Activated naive CD4-positive, alpha-beta T cell treated with anti-CD3 and anti-CD28 coated beads, Interleukin-2, amount 10 ng/mL, durations not matched to agents 7 days and 5 days (primary cell): ENCODE measurements around the gene CIC.

Source experiments
- CTCF ChIA-PET: fragments of 350-600 bp; sonication (Branson Sonifier 250); formaldehyde crosslinking; loops from one replicate; lab custom pipeline; 2021; ENCODE audit warnings: antibody characterized with exemption; lab: Charles Lee
- DNase-seq: peaks from one replicate; pipeline ENCODE4 v3.0.0-alpha.2; 2020
- H3K27ac Mint-ChIP-seq: one replicate; pipeline ENCODE4 v1.8.0; 2021; ENCODE audit warnings: mild to moderate bottlenecking, moderate library complexity, mixed read lengths
- H3K27me3 Mint-ChIP-seq: one replicate; pipeline ENCODE4 v1.8.0; 2021; ENCODE audit warnings: mild to moderate bottlenecking, mixed read lengths
- H3K36me3 Mint-ChIP-seq: one replicate; pipeline ENCODE4 v1.8.0; 2021; ENCODE audit warnings: mixed read lengths
- H3K4me1 Mint-ChIP-seq: one replicate; pipeline ENCODE4 v1.8.0; 2021; ENCODE audit warnings: mixed read lengths
- H3K4me3 Mint-ChIP-seq: one replicate; pipeline ENCODE4 v1.8.0; 2021; ENCODE audit warnings: mild to moderate bottlenecking, moderate library complexity, mixed read lengths
- H3K9me3 Mint-ChIP-seq: one replicate; pipeline ENCODE4 v1.8.0; 2021; ENCODE audit warnings: mixed read lengths

The CIC gene

DNA sequence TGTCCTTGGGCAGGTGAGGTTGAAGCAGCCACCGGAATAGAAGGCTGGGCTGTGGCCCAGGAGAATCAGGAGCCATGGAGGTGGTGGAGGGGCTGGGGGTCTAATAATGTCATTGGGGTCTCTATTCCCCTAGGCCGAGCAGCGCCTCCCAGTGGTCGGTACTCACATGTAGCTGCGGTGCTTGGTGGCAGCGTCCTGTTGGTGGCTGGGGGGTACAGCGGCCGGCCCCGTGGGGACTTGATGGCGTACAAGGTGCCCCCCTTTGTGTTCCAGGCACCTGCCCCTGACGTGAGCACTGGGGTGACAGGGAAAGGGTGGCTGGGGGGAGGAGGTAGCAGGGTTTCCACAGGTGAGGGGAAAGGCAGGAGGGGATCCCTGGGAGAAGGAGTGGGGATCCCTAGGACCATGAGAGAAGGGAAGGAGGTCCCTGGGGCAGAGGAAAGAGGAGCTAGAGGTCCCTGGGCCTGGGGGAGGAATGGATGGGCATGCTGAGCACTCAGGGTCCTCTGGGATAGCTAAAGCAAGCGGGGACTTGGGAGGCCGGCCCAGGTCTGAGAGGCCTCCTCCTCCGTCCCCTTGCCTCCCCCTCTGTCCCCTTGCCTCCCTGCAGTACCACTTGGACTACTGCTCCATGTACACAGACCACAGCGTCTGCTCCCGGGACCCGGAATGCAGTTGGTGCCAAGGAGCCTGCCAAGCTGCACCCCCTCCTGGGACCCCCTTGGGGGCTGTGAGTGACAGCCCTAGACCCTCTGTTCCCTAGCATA is 74.5 kb downstream of the CIC start:
- Mint-ChIP-seq H3K27me3 (no peaks in the 10 kb centered on the region), H3K27ac (no peak overlapping the region), H3K4me1 (no peaks in the 10 kb centered on the region), H3K36me3 (no peaks in the 10 kb centered on the region), H3K4me3 (no peak overlapping the region), H3K9me3 (no peaks in the 10 kb centered on the region)
- CTCF ChIA-PET, result interaction anchor here (0.8 kb wide), 1 partner anchor 21 kb away, joined by 3 read pairs; no protein-coding TSS in a partner anchor
- no peak for DNase-seq

DNA sequence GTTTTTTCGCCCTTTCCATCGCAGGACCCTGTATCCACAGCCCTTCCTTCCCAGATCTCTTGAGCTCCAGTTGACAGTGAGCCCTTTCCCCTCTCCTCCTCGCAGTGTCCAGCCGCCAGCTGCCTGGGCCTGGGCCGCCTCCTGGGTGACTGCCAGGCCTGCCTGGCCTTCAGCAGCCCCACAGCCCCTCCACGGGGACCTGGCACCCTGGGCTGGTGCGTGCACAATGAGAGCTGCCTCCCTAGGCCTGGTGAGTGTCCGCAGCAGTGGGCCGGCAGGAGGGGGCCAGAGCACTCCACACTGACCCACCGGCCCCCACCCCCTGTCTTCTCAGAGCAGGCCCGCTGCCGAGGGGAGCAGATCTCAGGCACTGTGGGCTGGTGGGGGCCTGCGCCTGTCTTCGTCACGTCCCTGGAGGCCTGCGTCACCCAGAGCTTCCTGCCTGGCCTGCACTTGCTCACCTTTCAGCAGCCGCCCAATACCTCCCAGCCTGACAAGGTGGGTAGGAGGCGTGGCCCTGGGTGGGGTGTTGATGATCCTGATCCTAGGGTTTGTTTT is 75.4 kb downstream of the CIC start:
- H3K36me3 Mint-ChIP-seq, result no peaks in the 10 kb centered on the region
- H3K9me3 Mint-ChIP-seq, result no peaks in the 10 kb centered on the region
- H3K27me3 Mint-ChIP-seq, result no peaks in the 10 kb centered on the region
- H3K4me3 Mint-ChIP-seq, result no peak overlapping the region
- no peak overlapping the region for H3K27ac Mint-ChIP-seq
- DNase-seq, result no peak
- H3K4me1 Mint-ChIP-seq, result no peaks in the 10 kb centered on the region
- CTCF ChIA-PET, result no interaction called here
